ENCODE measurements around the gene ATP13A4. TPM values are rescaled to one million over a fixed set of nuclear protein-coding genes. Genes with fewer than 3 reads are reported as not detected.

ATP13A4 gene
- total and polyA plus RNA-seq, 2 experiments from 2014 or later = 5.2 to 14.2 TPM

- no peak overlapping the region for H3K4me2 ChIP-seq
- no peak overlapping the region for H3K27ac ChIP-seq
Observed at GRCh38 chr3:193470710-193471109, 84.0 kb downstream of the ATP13A4 start.

GRCh38 chr3:193465992-193466608, 88.6 kb downstream of the ATP13A4 start:
- H3K4me2 ChIP-seq = no peak overlapping the region
- peak overlapping the region; percentile 71 for H3K27ac ChIP-seq
- TF ChIP-seq EZH2phosphoT487 (IDR thresholded peaks at IDR 0.05; ENCODE audit: low read depth, severe bottlenecking, unreplicated experiment) = no peak
- TF ChIP-seq EZH2 (IDR thresholded peaks at IDR 0.05; ENCODE audit: borderline replicate concordance) = no peak
- TF ChIP-seq CTCF (IDR thresholded peaks at IDR 0.05; ENCODE audit: poor library complexity) = no peak
- H3K27me3 ChIP-seq = no peaks in the 10 kb centered on the region
- no peaks in the 10 kb centered on the region for H3K79me2 ChIP-seq
- no peak overlapping the region for H2AFZ ChIP-seq
- no peaks in the 10 kb centered on the region for H3K9me3 ChIP-seq (ENCODE audit: low read depth)
- H3K4me1 ChIP-seq (ENCODE audit: insufficient read depth) = peaks cover 4% of the 10 kb centered on the region
- H3K9me2 ChIP-seq (replicated peaks; ENCODE audit: insufficient read depth) = no peaks in the 10 kb centered on the region
- DNase-seq (ENCODE audit: low spot score) = no peak
- 70% methylated on average over 6 of the region's 6 CpGs for WGBS (ENCODE audit: low lambda C conversion rate, missing lambda C conversion rate)
- H3K4me3 ChIP-seq = no peak overlapping the region
- no peaks in the 10 kb centered on the region for H4K20me1 ChIP-seq (ENCODE audit: insufficient read depth, poor library complexity, severe bottlenecking)
- H3K36me3 ChIP-seq (replicated peaks; ENCODE audit: insufficient read depth, low read depth) = no peaks in the 10 kb centered on the region

More at GRCh38 chr3:193470710-193471109, 84.0 kb downstream of the ATP13A4 start:
- Histone ChIP-seq H3K9me3 (ENCODE audit: low read depth) (no peaks in the 10 kb centered on the region), H3K9me2 (replicated peaks; ENCODE audit: insufficient read depth) (no peaks in the 10 kb centered on the region), H3K79me2 (no peaks in the 10 kb centered on the region), H3K27me3 (no peaks in the 10 kb centered on the region), H3K4me3 (no peak overlapping the region), H3K36me3 (replicated peaks; ENCODE audit: insufficient read depth, low read depth) (no peaks in the 10 kb centered on the region), H3K4me1 (ENCODE audit: insufficient read depth) (peaks cover 4% of the 10 kb centered on the region), H2AFZ (no peak overlapping the region), H4K20me1 (ENCODE audit: insufficient read depth, poor library complexity, severe bottlenecking) (no peaks in the 10 kb centered on the region)
- TF ChIP-seq EZH2 (IDR thresholded peaks at IDR 0.05; ENCODE audit: borderline replicate concordance) = no peak
- no peak for TF ChIP-seq CTCF (IDR thresholded peaks at IDR 0.05; ENCODE audit: poor library complexity)
- no peak for TF ChIP-seq EZH2phosphoT487 (IDR thresholded peaks at IDR 0.05; ENCODE audit: low read depth, severe bottlenecking, unreplicated experiment)
- WGBS (ENCODE audit: low lambda C conversion rate, missing lambda C conversion rate) = 78% methylated on average over 6 of the region's 6 CpGs
- DNase-seq (ENCODE audit: low spot score) = no peak

GRCh38 chr3:193464889-193465288, 89.8 kb downstream of the ATP13A4 start:
- Histone ChIP-seq H3K4me3 (no peak overlapping the region), H3K36me3 (replicated peaks; ENCODE audit: insufficient read depth, low read depth) (no peaks in the 10 kb centered on the region), H3K79me2 (no peaks in the 10 kb centered on the region), H3K9me3 (ENCODE audit: low read depth) (no peaks in the 10 kb centered on the region), H3K4me1 (ENCODE audit: insufficient read depth) (peaks cover 4% of the 10 kb centered on the region), H3K27me3 (no peaks in the 10 kb centered on the region), H3K27ac (no peak overlapping the region), H4K20me1 (ENCODE audit: insufficient read depth, poor library complexity, severe bottlenecking) (no peaks in the 10 kb centered on the region), H3K4me2 (no peak overlapping the region), H2AFZ (no peak overlapping the region), H3K9me2 (replicated peaks; ENCODE audit: insufficient read depth) (no peaks in the 10 kb centered on the region)
- no peak for DNase-seq (ENCODE audit: low spot score)
- 94% methylated on average over 8 of the region's 8 CpGs for WGBS (ENCODE audit: low lambda C conversion rate, missing lambda C conversion rate)
- no peak for TF ChIP-seq CTCF (IDR thresholded peaks at IDR 0.05; ENCODE audit: poor library complexity)
- no peak for TF ChIP-seq EZH2 (IDR thresholded peaks at IDR 0.05; ENCODE audit: borderline replicate concordance)
- no peak for TF ChIP-seq EZH2phosphoT487 (IDR thresholded peaks at IDR 0.05; ENCODE audit: low read depth, severe bottlenecking, unreplicated experiment)

All from hepatocyte (in vitro differentiated cells).